HG03060 (cell line): ENCODE results near the gene MRPL20.
"Not testable (repeated sequence)": the region's sequence is repeated elsewhere in the genome, so short reads cannot be mapped to it uniquely, and the experiment has no call there.

Experiments
- ATAC-seq: cut with Tn5 transposase; IDR thresholded peaks from one replicate; pipeline ENCODE4 v1.9.1; 2021; ENCODE audit warnings: low read depth, moderate number of reproducible peaks; ENCODE audit not compliant: unreplicated experiment

MRPL20 gene

DNA sequence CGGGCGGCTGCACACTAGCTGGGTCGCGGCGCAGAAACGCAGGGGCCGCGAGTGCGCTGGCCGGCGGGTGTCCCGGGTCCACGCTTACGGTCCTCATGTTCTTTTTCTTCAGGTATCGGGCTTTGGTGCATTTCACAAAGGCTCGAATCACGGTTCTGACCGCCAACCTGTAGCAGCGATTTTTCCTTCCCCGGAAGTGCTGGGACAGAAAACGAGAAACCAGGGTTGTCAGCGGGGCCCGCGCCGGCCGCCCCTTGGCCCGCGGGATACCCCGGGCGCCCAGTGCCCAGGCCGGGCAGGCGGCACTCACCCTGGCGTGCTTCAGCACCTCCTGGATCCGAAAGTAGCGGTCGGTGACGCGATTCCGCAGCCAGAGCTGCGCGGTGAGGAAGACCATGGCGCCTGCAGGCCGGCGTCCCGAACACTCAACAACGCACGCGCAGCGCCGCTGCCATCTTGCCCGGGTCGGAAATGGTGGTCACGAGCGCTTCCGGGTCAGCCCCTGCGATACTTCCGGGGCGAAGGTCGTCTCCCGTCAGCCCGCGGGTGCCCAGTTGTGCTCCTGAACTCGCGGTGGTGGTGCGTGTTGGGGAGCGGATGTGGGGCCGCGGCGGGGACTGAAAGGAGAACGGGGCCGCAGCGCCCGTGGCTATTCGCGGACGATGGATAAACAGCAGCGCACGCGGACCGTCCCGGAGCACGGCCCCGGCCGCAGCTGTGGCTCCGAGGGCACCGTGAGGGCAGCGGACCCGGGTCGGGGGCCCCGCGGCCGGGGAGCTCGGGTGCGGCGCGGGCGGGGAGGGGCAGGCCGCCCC, at the start of gene MRPL20:
Gene MRPL20, minus strand, starts transcription at position 473 of the 815 bp plus-strand sequence. Its CDS starts 76 bp downstream, at position 397.
- peak; percentile 72 for ATAC-seq

DNA sequence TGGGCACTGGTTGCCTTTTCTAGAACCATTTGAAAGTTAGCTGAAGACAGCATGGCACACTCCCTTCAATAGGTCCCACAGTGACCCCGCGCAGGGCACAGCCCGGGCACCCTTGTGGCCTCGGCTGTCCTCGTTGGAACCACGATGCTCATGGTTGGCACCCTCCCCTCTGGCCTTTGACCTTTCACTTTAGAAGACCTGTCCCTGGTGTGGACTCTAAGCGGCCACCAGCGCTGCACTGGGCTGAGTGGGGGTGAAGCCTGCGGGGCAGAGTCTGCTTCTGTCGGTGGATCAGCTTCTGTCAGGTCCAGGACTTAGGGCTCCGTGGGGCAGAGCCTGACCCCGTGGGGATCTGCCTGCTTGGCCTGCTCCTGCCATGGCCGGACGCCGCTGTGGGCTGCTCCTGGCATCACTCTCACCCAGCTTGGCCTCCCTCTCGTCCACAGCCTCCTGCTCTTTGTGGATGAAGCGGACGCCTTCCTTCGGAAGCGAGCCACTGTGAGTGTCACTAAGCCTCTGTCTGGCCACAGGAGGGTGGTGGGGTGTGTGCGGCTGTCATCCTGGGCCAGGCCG, 49.7 kb upstream of the MRPL20 start:
- not testable (repeated sequence) for ATAC-seq

- ATAC-seq = not testable (repeated sequence)
Observed at GRCh38 chr1:1455934-1456333, 48.8 kb upstream of the MRPL20 start.

DNA sequence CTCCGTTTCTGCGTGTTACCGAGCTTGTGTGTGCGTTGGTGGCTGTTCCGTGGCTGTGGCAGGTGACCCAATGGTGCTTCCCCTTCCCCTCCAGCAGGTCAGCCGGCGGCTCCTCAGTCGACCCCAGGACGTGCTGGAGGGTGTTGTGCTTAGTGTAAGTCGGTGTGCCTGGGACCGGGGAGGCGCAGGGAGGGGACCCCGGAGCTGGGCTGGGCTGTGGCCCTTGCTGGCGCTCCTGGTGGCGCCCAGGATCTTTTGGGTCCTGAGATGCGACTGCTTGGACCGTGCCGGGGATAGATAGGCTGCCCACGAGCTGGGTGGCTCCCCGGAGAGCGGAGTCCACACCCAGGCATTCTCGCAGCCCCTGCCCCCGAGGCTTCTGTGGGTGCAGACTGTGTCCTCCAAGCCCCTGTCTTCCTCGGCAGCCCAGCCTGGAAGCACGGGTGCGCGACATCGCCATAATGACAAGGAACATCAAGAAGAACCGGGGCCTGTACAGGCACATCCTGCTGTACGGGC, 48.3 kb upstream of the MRPL20 start:
- ATAC-seq = no peak

GRCh38 chr1:1454286-1455056, 47.4 kb upstream of the MRPL20 start:
- not testable (repeated sequence) for ATAC-seq

- ATAC-seq = no peak
Observed at GRCh38 chr1:1452882-1453281, 45.8 kb upstream of the MRPL20 start.

DNA sequence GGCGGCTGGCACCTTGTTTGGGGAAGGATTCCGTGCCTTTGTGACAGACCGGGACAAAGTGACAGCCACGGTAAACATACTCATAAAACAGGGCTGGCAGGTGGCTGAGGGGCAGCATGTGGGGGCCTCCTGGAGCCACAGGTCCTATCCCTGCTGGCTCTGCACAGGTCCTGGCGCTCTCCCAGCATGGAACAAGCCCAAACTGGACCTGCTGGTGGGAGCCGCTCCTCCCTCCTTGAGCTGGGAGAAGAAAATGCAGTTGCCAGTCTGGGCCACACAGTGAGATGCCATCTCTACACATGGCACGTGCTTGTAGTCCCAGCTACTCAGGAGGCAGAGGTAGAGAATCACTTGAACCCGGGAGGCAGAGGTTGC, 45.3 kb upstream of the MRPL20 start:
- ATAC-seq = not testable (repeated sequence)

GRCh38 chr1:1451696-1452364, 44.7 kb upstream of the MRPL20 start:
- no peak for ATAC-seq

GRCh38 chr1:1450616-1451015, 43.5 kb upstream of the MRPL20 start:
- ATAC-seq = not testable (repeated sequence)

DNA sequence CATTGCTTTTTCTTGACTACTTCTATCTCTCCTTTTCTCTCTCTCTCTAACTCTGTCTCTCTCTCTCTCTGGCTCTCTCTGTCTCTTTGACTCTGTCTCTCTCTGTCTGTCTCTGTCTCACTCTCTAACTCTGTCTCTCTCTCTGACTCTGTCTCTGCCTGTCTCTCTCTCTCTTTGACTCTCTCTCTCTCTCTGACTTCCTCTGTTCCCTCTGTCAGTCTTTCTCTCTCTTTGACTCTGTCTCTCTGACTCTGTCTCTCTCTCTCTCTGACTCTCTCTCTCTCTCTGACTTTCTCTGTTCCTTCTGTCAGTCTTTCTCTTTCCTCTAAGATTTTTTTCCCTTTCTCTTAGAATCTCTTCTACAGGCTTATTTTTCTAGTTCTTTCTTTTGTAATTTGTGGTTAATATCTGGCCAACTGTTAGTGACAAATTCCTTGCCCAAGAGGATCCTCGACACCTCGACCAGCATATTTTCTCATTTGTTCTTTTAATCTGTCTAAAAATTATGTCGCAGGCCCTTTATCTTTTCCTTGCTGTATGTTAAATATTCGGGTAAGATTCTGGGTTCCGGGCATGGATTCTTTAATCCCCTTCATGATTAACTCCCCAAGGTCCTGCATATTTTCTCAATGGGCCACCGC, 42.1 kb upstream of the MRPL20 start, which contains the start of gene ATAD3C:
Gene ATAD3C, plus strand, starts transcription at position 591 of the 641 bp plus-strand sequence. CDS start 995 bp downstream, outside the sequence.
- no peak for ATAC-seq

DNA sequence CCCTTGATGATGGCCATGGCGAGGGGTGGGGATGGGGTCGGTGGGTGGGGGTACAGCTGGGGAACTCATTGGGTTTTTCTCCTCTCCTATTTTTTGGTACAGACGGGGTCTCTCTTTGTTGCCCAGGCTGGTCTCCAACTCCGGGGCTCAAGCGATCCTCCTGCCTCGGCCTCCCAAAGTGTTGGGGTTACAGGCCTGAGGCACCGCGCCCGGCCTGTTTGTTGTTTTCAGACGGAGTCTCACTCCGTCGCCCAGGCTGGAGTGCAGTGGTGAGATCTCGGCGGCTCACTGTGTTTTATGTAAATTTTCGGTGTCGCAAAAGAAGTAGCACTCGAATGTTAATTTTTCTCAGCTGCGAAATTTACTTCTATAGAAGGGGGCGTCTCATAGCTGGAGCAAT, 39.5 kb upstream of the MRPL20 start:
- ATAC-seq = not testable (repeated sequence)

DNA sequence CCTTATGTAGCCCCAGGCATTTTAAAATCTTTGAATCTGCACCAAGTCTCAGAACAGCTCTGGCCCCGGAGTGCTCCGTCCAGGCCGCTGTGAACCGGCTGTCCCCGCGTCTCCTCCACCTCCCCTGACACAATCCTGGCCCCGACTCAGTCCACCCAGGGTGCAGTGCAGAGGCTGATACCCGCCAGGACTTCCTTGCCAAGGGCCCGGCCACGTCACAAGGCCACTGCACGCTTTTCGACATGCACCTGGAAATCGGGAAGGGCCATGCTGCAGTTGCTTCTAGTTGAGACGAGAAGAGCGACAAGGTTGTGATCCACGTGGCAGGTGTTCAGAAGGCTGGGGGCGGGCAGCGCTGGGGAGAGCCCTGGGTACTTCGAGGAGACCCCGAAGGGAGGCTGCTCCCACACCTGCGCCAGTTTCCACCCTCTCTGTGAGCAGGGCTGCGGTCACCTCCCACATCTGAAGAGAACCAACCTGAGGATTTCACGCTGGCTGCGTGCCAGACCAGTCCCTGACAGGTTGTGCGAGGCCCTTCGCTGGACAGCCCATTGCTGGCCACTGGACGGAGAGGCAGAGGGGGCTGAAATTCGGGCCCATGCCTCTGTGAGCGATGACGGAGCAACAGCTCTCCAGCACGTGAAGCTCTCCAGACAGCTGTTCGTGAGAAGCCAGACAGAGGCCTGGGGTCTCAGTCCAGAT, 35.1 kb upstream of the MRPL20 start:
- no peak for ATAC-seq

DNA sequence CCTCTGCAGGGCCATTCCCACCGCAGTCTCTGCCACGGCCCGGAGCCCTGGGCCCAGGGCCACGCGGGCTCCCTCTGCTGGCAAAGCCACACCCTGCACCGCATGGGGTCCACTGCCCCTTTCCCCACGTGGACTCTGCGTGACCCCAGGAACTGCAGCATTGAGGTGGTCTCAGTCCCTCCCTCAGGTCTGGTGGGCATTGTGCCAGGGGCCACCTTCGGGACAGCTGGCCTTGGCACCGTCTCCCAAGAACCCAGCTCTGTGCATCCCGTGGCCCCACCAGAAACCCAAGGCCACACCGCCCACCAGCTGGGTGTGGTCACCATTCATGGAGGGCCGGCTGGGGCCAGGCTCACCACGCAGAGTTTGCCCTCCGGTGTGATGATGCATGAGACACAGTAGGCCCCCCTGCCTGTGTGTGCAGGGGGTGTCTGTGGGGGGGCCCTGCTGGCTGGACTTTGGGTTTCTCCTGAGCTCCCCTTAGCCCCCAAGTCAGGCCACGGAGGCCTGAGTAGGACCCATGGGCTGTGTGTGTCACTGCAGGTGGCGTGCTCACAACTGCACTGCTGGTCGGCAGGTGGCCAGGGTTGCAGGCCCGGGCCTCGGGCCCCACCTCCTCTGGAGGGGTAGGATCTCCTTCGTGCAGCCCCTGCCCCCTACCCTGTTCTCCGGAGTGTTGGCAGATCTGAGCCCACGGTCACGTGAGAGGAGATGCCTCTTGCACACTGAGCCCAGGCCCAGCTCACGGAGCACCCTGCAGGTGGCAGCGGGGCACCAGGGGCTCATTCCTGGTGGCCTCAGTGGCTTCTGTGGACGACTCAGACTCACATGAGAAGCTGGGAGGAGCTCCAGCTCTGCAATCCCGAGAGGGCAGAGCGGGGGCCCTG, 34.2 kb upstream of the MRPL20 start:
- ATAC-seq = no peak

- ATAC-seq = no peak
Observed at GRCh38 chr1:1440262-1441001, 33.3 kb upstream of the MRPL20 start.

GRCh38 chr1:1439546-1440261, 32.6 kb upstream of the MRPL20 start:
- ATAC-seq = no peak

GRCh38 chr1:1438531-1439381, 31.7 kb upstream of the MRPL20 start:
- no peak for ATAC-seq
